Natural killer cell treated with Interleukin-12 subunit alpha and Interleukin-12 subunit beta and Interleukin-15 and Interleukin-18, amount 100 ng/mL, for 72 hours (primary cell): ENCODE results near the gene TRAPPC8. TPM values are rescaled to one million over a fixed set of nuclear protein-coding genes. Genes with fewer than 3 reads are reported as not detected.
"Not testable (repeated sequence)": the region's sequence is repeated elsewhere in the genome, so short reads cannot be mapped to it uniquely, and the experiment has no call there.

Source experiments
- ATAC-seq, 2 donors: fragments of 150-1000 bp; cut with Tn5 transposase in 1 of 2; sonication (Bioruptor Pico), chemical (Tn5 transposase) in 1 of 2; 2 replicates each; pipeline ENCODE4 v1.10.0; 2021
- DNase-seq: peaks from one replicate; pipeline ENCODE4 v3.0.0; 2022; ENCODE audit warnings: low spot score
- H3K27ac Mint-ChIP-seq, 2 donors: 1 replicate in 1 of 2; 2 replicates in 1 of 2; pipeline ENCODE4 v1.8.0; 2022; ENCODE audit warnings: mixed read lengths in 2 of 2, mild to moderate bottlenecking in 1 of 2, moderate library complexity in 1 of 2
- H3K27me3 Mint-ChIP-seq, 2 donors: 1 replicate in 1 of 2; 2 replicates in 1 of 2; pipeline ENCODE4 v1.8.0; 2022; ENCODE audit warnings: mixed read lengths in 2 of 2
- H3K36me3 Mint-ChIP-seq: one replicate; pipeline ENCODE4 v1.8.0; 2022; ENCODE audit warnings: mixed read lengths
- H3K4me1 Mint-ChIP-seq, 2 donors: 1 replicate in 1 of 2; 2 replicates in 1 of 2; pipeline ENCODE4 v1.8.0; 2022; ENCODE audit warnings: low read depth in 2 of 2, mixed read lengths in 2 of 2, mild to moderate bottlenecking in 1 of 2
- H3K4me3 Mint-ChIP-seq: one replicate; pipeline ENCODE4 v1.8.0; 2022; ENCODE audit warnings: mixed read lengths
- H3K9me3 Mint-ChIP-seq: 2 replicates; pipeline ENCODE4 v1.8.0; 2022; ENCODE audit warnings: mixed read lengths
- total RNA-seq, 2 donors: library from RNA; stranded (reverse); gene quantifications; one replicate each; pipeline ENCODE4 v1.2.3, GENCODE V29; 2022

The TRAPPC8 gene
- total RNA-seq, 2 donors from 2014 or later, result 49.4 to 50.3 TPM

GRCh38 chr18:31957728-31958127, 14.8 kb upstream of the TRAPPC8 start:
- Mint-ChIP-seq H3K27ac (no peak overlapping the region), H3K4me1 (no peaks in the 10 kb centered on the region), H3K36me3 (no peaks in the 10 kb centered on the region), H3K4me3 (no peak overlapping the region), H3K9me3 (no peaks in the 10 kb centered on the region), H3K27me3 (no peaks in the 10 kb centered on the region)
- DNase-seq (no peak), ATAC-seq (no peak)

- Mint-ChIP-seq H3K9me3 (no peaks in the 10 kb centered on the region), H3K4me3 (no peak overlapping the region), H3K4me1 (no peaks in the 10 kb centered on the region), H3K27ac (no peak overlapping the region), H3K36me3 (no peaks in the 10 kb centered on the region), H3K27me3 (peaks cover 0 to 6% of the 10 kb centered on the region in 2 donors)
- ATAC-seq, result no peak
- no peak for DNase-seq
Measured at GRCh38 chr18:31954349-31954748, 11.4 kb upstream of the TRAPPC8 start.

- H3K36me3 Mint-ChIP-seq, H3K4me3 Mint-ChIP-seq, H3K27ac Mint-ChIP-seq, H3K9me3 Mint-ChIP-seq, H3K4me1 Mint-ChIP-seq, H3K27me3 Mint-ChIP-seq, ATAC-seq, DNase-seq: not testable (repeated sequence)
Measured at GRCh38 chr18:31953699-31954098, 10.8 kb upstream of the TRAPPC8 start.

- DNase-seq (no peak), ATAC-seq (no peak)
- no peaks in the 10 kb centered on the region for H3K9me3 Mint-ChIP-seq
- no peak overlapping the region for H3K4me3 Mint-ChIP-seq
- H3K36me3 Mint-ChIP-seq, result no peaks in the 10 kb centered on the region
- H3K27me3 Mint-ChIP-seq, result peaks cover 0 to 6% of the 10 kb centered on the region in 2 donors
- H3K27ac Mint-ChIP-seq, result no peak overlapping the region
- no peaks in the 10 kb centered on the region for H3K4me1 Mint-ChIP-seq
Measured at GRCh38 chr18:31952223-31952622, 9.3 kb upstream of the TRAPPC8 start.

GRCh38 chr18:31950583-31950982, 7.7 kb upstream of the TRAPPC8 start:
- no peak overlapping the region for H3K4me3 Mint-ChIP-seq
- H3K4me1 Mint-ChIP-seq, result no peaks in the 10 kb centered on the region
- no peaks in the 10 kb centered on the region for H3K9me3 Mint-ChIP-seq
- ATAC-seq (no peak), DNase-seq (no peak)
- H3K27me3 Mint-ChIP-seq, result peaks cover 0 to 6% of the 10 kb centered on the region in 2 donors
- no peaks in the 10 kb centered on the region for H3K36me3 Mint-ChIP-seq
- no peak overlapping the region for H3K27ac Mint-ChIP-seq

GRCh38 chr18:31948349-31948748, 5.4 kb upstream of the TRAPPC8 start:
- not testable (repeated sequence) for H3K27me3 Mint-ChIP-seq, H3K4me3 Mint-ChIP-seq, DNase-seq, H3K27ac Mint-ChIP-seq, H3K9me3 Mint-ChIP-seq, H3K36me3 Mint-ChIP-seq, ATAC-seq
- peaks cover 10 to 12% of the 10 kb centered on the region in 2 donors for H3K4me1 Mint-ChIP-seq

- H3K4me3 Mint-ChIP-seq, result no peak overlapping the region
- DNase-seq (no peak), ATAC-seq (no peak)
- no peak overlapping the region for H3K27ac Mint-ChIP-seq
- no peaks in the 10 kb centered on the region for H3K27me3 Mint-ChIP-seq
- H3K9me3 Mint-ChIP-seq, result no peaks in the 10 kb centered on the region
- H3K36me3 Mint-ChIP-seq, result no peaks in the 10 kb centered on the region
- H3K4me1 Mint-ChIP-seq, result peaks cover 16 to 22% of the 10 kb centered on the region in 2 donors
Measured at GRCh38 chr18:31946305-31947046, 3.5 kb upstream of the TRAPPC8 start.

- no peaks in the 10 kb centered on the region for H3K9me3 Mint-ChIP-seq
- peak overlapping the region; percentile 89 to 96 for H3K27ac Mint-ChIP-seq
- no peaks in the 10 kb centered on the region for H3K36me3 Mint-ChIP-seq
- ATAC-seq, result no peak
- peak overlapping the region; percentile 98 for H3K4me3 Mint-ChIP-seq
- peaks cover 27 to 33% of the 10 kb centered on the region in 2 donors for H3K4me1 Mint-ChIP-seq
- H3K27me3 Mint-ChIP-seq, result no peaks in the 10 kb centered on the region
- DNase-seq, result no peak
Measured at GRCh38 chr18:31943878-31944816, 1.2 kb upstream of the TRAPPC8 start.

- peaks cover 33 to 39% of the 10 kb centered on the region in 2 donors for H3K4me1 Mint-ChIP-seq
Measured at GRCh38 chr18:31942291-31942998, 483 bp downstream of the TRAPPC8 start.

GRCh38 chr18:31941010-31941809, 1.7 kb downstream of the TRAPPC8 start:
- peak overlapping the region; percentile 98 for H3K4me3 Mint-ChIP-seq
- H3K36me3 Mint-ChIP-seq, result no peaks in the 10 kb centered on the region
- no peaks in the 10 kb centered on the region for H3K9me3 Mint-ChIP-seq
- no peak for DNase-seq
- no peak for ATAC-seq
- peak overlapping the region; percentile 89 to 96 for H3K27ac Mint-ChIP-seq
- H3K27me3 Mint-ChIP-seq, result no peaks in the 10 kb centered on the region
- peaks cover 33 to 39% of the 10 kb centered on the region in 2 donors for H3K4me1 Mint-ChIP-seq

More at GRCh38 chr18:31942291-31942998, 483 bp downstream of the TRAPPC8 start:
- Mint-ChIP-seq H3K27me3 (no peaks in the 10 kb centered on the region), H3K27ac (peak overlapping the region; percentile 89 to 96), H3K4me3 (peak overlapping the region; percentile 98), H3K9me3 (no peaks in the 10 kb centered on the region), H3K36me3 (no peaks in the 10 kb centered on the region)
- peak; percentile 70 for DNase-seq
- peak; percentile 26 to 62 for ATAC-seq

- not testable (repeated sequence) for H3K27ac Mint-ChIP-seq, DNase-seq, H3K36me3 Mint-ChIP-seq, ATAC-seq, H3K9me3 Mint-ChIP-seq, H3K4me3 Mint-ChIP-seq, H3K27me3 Mint-ChIP-seq
- H3K4me1 Mint-ChIP-seq, result peaks cover 13 to 18% of the 10 kb centered on the region in 2 donors
Measured at GRCh38 chr18:31934773-31935172, 8.2 kb downstream of the TRAPPC8 start.

- H3K36me3 Mint-ChIP-seq, result no peaks in the 10 kb centered on the region
- no peaks in the 10 kb centered on the region for H3K9me3 Mint-ChIP-seq
- DNase-seq, result no peak
- no peak overlapping the region for H3K4me3 Mint-ChIP-seq
- H3K4me1 Mint-ChIP-seq, result peaks cover 6 to 11% of the 10 kb centered on the region in 2 donors
- no peaks in the 10 kb centered on the region for H3K27me3 Mint-ChIP-seq
- no peak overlapping the region for H3K27ac Mint-ChIP-seq
- no peak for ATAC-seq
Measured at GRCh38 chr18:31931886-31932240, 11.1 kb downstream of the TRAPPC8 start.
